Keratinocyte (primary cell): ENCODE data around the gene CARMIL1. TPM values are rescaled to one million over a fixed set of nuclear protein-coding genes. Genes with fewer than 3 reads are reported as not detected.

ENCODE experiments used
- DNase-seq: peaks from one replicate; pipeline ENCODE4 v3.0.0-alpha.2; 2011; ENCODE audit warnings: low read depth, missing footprints, low spot score
- FAIRE-seq: peaks from 2 replicates; lab custom pipeline; 2011; peaks lifted over from hg19 to GRCh38; lab: Jason Lieb, UNC
- H2AFZ ChIP-seq: 2 replicates; pipeline ENCODE4 v1.6.0; 2012; ENCODE audit warnings: low read length, control low read depth, inconsistent platforms; ENCODE audit not compliant: control insufficient read depth
- H3K27ac ChIP-seq: 2 replicates; pipeline ENCODE4 v1.5.1; 2011; ENCODE audit warnings: low read length; ENCODE audit not compliant: control insufficient read depth, insufficient read depth
- H3K27me3 ChIP-seq: 3 replicates; pipeline ENCODE4 v1.6.0; 2011; ENCODE audit warnings: low read length; ENCODE audit not compliant: control insufficient read depth, insufficient read depth; ENCODE audit errors: extremely low read depth
- H3K36me3 ChIP-seq, 2 experiments: 2 replicates in 1 of 2; 3 replicates in 1 of 2; pipeline ENCODE4 v1.5.1; 2011; ENCODE audit warnings: low read length in 2 of 2, mild to moderate bottlenecking in 1 of 2; ENCODE audit not compliant: control insufficient read depth in 2 of 2, insufficient read depth in 2 of 2; ENCODE audit errors: extremely low read depth in 1 of 2
- H3K4me1 ChIP-seq: 3 replicates; pipeline ENCODE4 v1.5.1; 2011; ENCODE audit warnings: low read length; ENCODE audit not compliant: control insufficient read depth, insufficient read depth; ENCODE audit errors: extremely low read depth
- H3K4me2 ChIP-seq: 3 replicates; pipeline ENCODE4 v1.6.0; 2011; ENCODE audit warnings: low read depth, low read length; ENCODE audit not compliant: control insufficient read depth, insufficient read depth; ENCODE audit errors: extremely low read depth
- H3K4me3 ChIP-seq, 3 experiments: fragments of 200-600 bp in 1 of 3; sonication (generic) in 1 of 3; 2 replicates in 2 of 3; 3 replicates in 1 of 3; pipeline ENCODE4 v1.5.1; 2011 to 2016; ENCODE audit warnings: low read length in 3 of 3, mild to moderate bottlenecking in 3 of 3, control low read depth in 2 of 3, inconsistent platforms in 1 of 3, low read depth in 1 of 3, mixed read lengths in 1 of 3, mixed run types in 1 of 3, moderate library complexity in 1 of 3; ENCODE audit not compliant: control insufficient read depth in 2 of 3, insufficient read depth in 2 of 3; ENCODE audit errors: extremely low read depth in 1 of 3
- H3K79me2 ChIP-seq: 2 replicates; pipeline ENCODE4 v1.6.0; 2012; ENCODE audit warnings: low read length; ENCODE audit not compliant: control insufficient read depth, insufficient read depth
- H3K9ac ChIP-seq: 3 replicates; pipeline ENCODE4 v1.6.0; 2011; ENCODE audit warnings: low read length; ENCODE audit not compliant: control insufficient read depth, insufficient read depth; ENCODE audit errors: extremely low read depth
- H3K9me1 ChIP-seq: 3 replicates; pipeline ENCODE4 v1.6.0; 2011; ENCODE audit warnings: low read length; ENCODE audit not compliant: control insufficient read depth, insufficient read depth; ENCODE audit errors: extremely low read depth
- H3K9me3 ChIP-seq: 2 replicates; pipeline ENCODE4 v1.5.1; 2012; ENCODE audit warnings: low read depth, low read length; ENCODE audit not compliant: control insufficient read depth
- H4K20me1 ChIP-seq: 3 replicates; pipeline ENCODE4 v1.6.0; 2011; ENCODE audit warnings: low read length; ENCODE audit not compliant: control insufficient read depth, insufficient read depth; ENCODE audit errors: extremely low read depth
- EZH2 ChIP-seq: IDR thresholded peaks from one replicate; pipeline ENCODE4 v1.6.1; 2012; ENCODE audit warnings: inconsistent platforms, mild to moderate bottlenecking, low read length, moderate library complexity
- dilution Hi-C: fragments of 300-500 bp; cut with MboI; formaldehyde crosslinking; loops from one replicate; pipeline ENCODE4 v1.7.0; 2020; ENCODE audit warnings: low sequenced_read_pairs; ENCODE audit not compliant: extremely low pct_ligation_motif_present
- polyA plus RNA-seq, 5 experiments: library from polyadenylated mRNA; depleted of rRNA in 3 of 5; stranded (reverse) in 3 of 5; stranded (forward) in 1 of 5; unstranded in 1 of 5; fragments of >200 nt; gene quantifications; 1 replicate in 1 of 5; 2 replicates in 3 of 5; 3 replicates in 1 of 5; pipeline versions ENCODE4 v1.2.1 to v1.2.3, GENCODE V29; 2011 to 2012; ENCODE audit warnings: missing spikeins in 2 of 5, low read depth in 1 of 5, low replicate concordance in 1 of 5
- TF ChIP-seq, protein P1 (sequence below), 3 experiments: IDR thresholded peaks in 1 of 3; conservative IDR thresholded peaks in 1 of 3; optimal IDR thresholded peaks in 1 of 3; 2 replicates in 2 of 3; 3 replicates in 1 of 3; pipeline versions ENCODE3 to v1.5.1; 2011; ENCODE audit warnings: low read length in 3 of 3, mild to moderate bottlenecking in 3 of 3, moderate library complexity in 2 of 3, control low read depth in 1 of 3, inconsistent platforms in 1 of 3; ENCODE audit not compliant: insufficient read depth in 2 of 3; ENCODE audit errors: extremely low read depth in 1 of 3

CARMIL1 gene
- polyA plus RNA-seq, 1 donor (not counting 4 experiments of a cell fraction or from before 2014, with no cell fraction given): 18.9 TPM

DNA sequence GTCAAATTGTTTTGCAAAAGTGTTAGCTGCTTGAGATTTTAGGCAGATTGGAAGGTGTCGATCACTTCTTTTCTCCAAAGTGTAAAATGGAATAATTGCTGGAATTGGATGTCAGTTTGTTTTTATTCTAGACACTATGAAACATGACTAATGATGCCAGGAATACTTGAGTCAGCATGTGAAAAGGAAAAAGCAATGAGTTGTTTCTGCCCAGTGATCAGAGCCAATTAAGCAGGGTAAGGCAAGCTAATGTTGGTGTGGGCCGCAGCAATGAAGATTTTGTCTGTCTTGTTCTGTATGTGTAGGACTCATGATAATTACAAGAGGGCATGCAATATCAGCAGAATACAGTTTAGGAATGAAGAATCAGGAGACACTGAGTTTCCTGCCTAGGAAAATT is 110.3 kb downstream of the CARMIL1 start:
- H3K27ac ChIP-seq: peak overlapping the region; percentile 73
- DNase-seq (peak; percentile 41), FAIRE-seq (peak; percentile 84)

GRCh38 chr6:25392372-25392771 is 113.2 kb downstream of the CARMIL1 start:
- Histone ChIP-seq H3K4me3 (no peak overlapping the region), H3K4me1 (peaks cover 21% of the 10 kb centered on the region), H3K79me2 (peaks cover 46% of the 10 kb centered on the region), H2AFZ (no peak overlapping the region), H3K9me3 (no peaks in the 10 kb centered on the region), H4K20me1 (no peaks in the 10 kb centered on the region), H3K36me3 (no peaks in the 10 kb centered on the region), H3K9ac (no peak overlapping the region), H3K9me1 (no peaks in the 10 kb centered on the region), H3K27ac (no peak overlapping the region), H3K27me3 (no peaks in the 10 kb centered on the region), H3K4me2 (no peak overlapping the region)
- DNase-seq (no peak), FAIRE-seq (peak; percentile 82)
- TF ChIP-seq EZH2: no peak
- TF ChIP-seq, protein P1, sequence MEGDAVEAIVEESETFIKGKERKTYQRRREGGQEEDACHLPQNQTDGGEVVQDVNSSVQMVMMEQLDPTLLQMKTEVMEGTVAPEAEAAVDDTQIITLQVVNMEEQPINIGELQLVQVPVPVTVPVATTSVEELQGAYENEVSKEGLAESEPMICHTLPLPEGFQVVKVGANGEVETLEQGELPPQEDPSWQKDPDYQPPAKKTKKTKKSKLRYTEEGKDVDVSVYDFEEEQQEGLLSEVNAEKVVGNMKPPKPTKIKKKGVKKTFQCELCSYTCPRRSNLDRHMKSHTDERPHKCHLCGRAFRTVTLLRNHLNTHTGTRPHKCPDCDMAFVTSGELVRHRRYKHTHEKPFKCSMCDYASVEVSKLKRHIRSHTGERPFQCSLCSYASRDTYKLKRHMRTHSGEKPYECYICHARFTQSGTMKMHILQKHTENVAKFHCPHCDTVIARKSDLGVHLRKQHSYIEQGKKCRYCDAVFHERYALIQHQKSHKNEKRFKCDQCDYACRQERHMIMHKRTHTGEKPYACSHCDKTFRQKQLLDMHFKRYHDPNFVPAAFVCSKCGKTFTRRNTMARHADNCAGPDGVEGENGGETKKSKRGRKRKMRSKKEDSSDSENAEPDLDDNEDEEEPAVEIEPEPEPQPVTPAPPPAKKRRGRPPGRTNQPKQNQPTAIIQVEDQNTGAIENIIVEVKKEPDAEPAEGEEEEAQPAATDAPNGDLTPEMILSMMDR (optimal IDR thresholded peaks at IDR 0.05 in 1 of 3, IDR thresholded peaks at IDR 0.05 in 1 of 3, conservative IDR thresholded peaks at IDR 0.05 in 1 of 3; ENCODE audit: extremely low read depth in 1 of 3, insufficient read depth in 2 of 3, low read length in 3 of 3): no peak
- dilution Hi-C loops: no loop called here

More for the DNA sequence above, 110.3 kb downstream of the CARMIL1 start:
- Histone ChIP-seq H3K27me3 (no peaks in the 10 kb centered on the region), H3K4me2 (peak overlapping the region; percentile 66), H3K9ac (no peak overlapping the region), H2AFZ (no peak overlapping the region), H3K9me1 (no peaks in the 10 kb centered on the region), H3K4me1 (peaks cover 21% of the 10 kb centered on the region), H3K36me3 (no peaks in the 10 kb centered on the region), H3K9me3 (no peaks in the 10 kb centered on the region), H3K79me2 (peaks cover 39% of the 10 kb centered on the region), H3K4me3 (peak overlapping the region in 1 of 3 experiments; percentile 12), H4K20me1 (no peaks in the 10 kb centered on the region)
- dilution Hi-C loops: no loop called here
- TF ChIP-seq EZH2: no peak
- TF ChIP-seq, protein P1 (optimal IDR thresholded peaks at IDR 0.05 in 1 of 3, IDR thresholded peaks at IDR 0.05 in 1 of 3, conservative IDR thresholded peaks at IDR 0.05 in 1 of 3; ENCODE audit: extremely low read depth in 1 of 3, insufficient read depth in 2 of 3, low read length in 3 of 3): no peak
